ENCODE measurements around the gene CNTN4.
"Not testable (repeated sequence)": the region's sequence is repeated elsewhere in the genome, so short reads cannot be mapped to it uniquely, and the experiment has no call there.

CNTN4 gene

GRCh38 chr3:2793987-2794386 is 695.3 kb downstream of the CNTN4 start:
- no peaks in the 10 kb centered on the region for H3K36me3 Mint-ChIP-seq (ENCODE audit: low read depth)
- H3K27ac Mint-ChIP-seq: no peak overlapping the region
- no peak overlapping the region for H3K4me3 Mint-ChIP-seq
- no peaks in the 10 kb centered on the region for H3K9me3 Mint-ChIP-seq
- no peaks in the 10 kb centered on the region for H3K4me1 Mint-ChIP-seq (ENCODE audit: low read depth)
- no peaks in the 10 kb centered on the region for H3K27me3 Mint-ChIP-seq
- intact Hi-C loops (cut with micrococcal nuclease): no loop called here

- no peaks in the 10 kb centered on the region for H3K27me3 Mint-ChIP-seq
- H3K9me3 Mint-ChIP-seq: peaks cover 29% of the 10 kb centered on the region
- no peak overlapping the region for H3K4me3 Mint-ChIP-seq
- H3K4me1 Mint-ChIP-seq (ENCODE audit: low read depth): no peaks in the 10 kb centered on the region
- intact Hi-C loops (cut with micrococcal nuclease): no loop called here
- no peak overlapping the region for H3K27ac Mint-ChIP-seq
- H3K36me3 Mint-ChIP-seq (ENCODE audit: low read depth): no peaks in the 10 kb centered on the region
These were observed 703.8 kb downstream of the CNTN4 start for GRCh38 chr3:2802429-2802828.

GRCh38 chr3:2807514-2807913 is 708.8 kb downstream of the CNTN4 start:
- intact Hi-C loops (cut with micrococcal nuclease): no loop called here
- H3K9me3 Mint-ChIP-seq: peaks cover 35% of the 10 kb centered on the region
- H3K27ac Mint-ChIP-seq: no peak overlapping the region
- no peaks in the 10 kb centered on the region for H3K27me3 Mint-ChIP-seq
- H3K36me3 Mint-ChIP-seq (ENCODE audit: low read depth): no peaks in the 10 kb centered on the region
- no peaks in the 10 kb centered on the region for H3K4me1 Mint-ChIP-seq (ENCODE audit: low read depth)
- no peak overlapping the region for H3K4me3 Mint-ChIP-seq

DNA sequence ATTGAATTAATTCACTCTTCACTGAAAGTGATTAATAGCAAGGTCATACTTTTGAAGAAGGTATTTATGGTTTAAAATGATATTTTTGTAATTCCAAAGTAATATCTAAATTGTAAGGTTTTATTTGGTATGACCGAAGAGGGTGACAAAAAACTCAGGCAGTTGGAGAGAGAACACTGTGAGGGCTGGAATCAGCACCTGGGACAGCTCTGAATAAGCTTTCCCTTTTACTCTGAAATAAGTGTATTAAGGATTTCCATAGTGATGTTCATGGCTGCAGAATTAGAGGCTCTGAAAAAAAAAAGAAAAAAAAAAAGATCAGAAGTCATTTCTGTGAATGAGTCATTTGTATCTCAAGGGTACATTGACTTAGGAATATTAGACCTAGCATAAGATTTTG is 712.1 kb downstream of the CNTN4 start:
- Mint-ChIP-seq H3K9me3 (peaks cover 51% of the 10 kb centered on the region), H3K27me3 (no peaks in the 10 kb centered on the region), H3K4me3 (no peak overlapping the region), H3K4me1 (ENCODE audit: low read depth) (no peaks in the 10 kb centered on the region), H3K27ac (no peak overlapping the region), H3K36me3 (ENCODE audit: low read depth) (no peaks in the 10 kb centered on the region)
- intact Hi-C loops (cut with micrococcal nuclease): no loop called here

- Mint-ChIP-seq H3K4me1 (ENCODE audit: low read depth) (no peaks in the 10 kb centered on the region), H3K27ac (no peak overlapping the region), H3K36me3 (ENCODE audit: low read depth) (no peaks in the 10 kb centered on the region), H3K9me3 (peaks cover 11% of the 10 kb centered on the region), H3K27me3 (no peaks in the 10 kb centered on the region), H3K4me3 (no peak overlapping the region)
- intact Hi-C loops (cut with micrococcal nuclease): no loop called here
These were observed 720.9 kb downstream of the CNTN4 start for GRCh38 chr3:2819571-2819970.

GRCh38 chr3:2820982-2821381 is 722.3 kb downstream of the CNTN4 start:
- H3K4me3 Mint-ChIP-seq; H3K36me3 Mint-ChIP-seq (ENCODE audit: low read depth); intact Hi-C loops (cut with micrococcal nuclease); H3K4me1 Mint-ChIP-seq (ENCODE audit: low read depth); H3K27ac Mint-ChIP-seq; H3K9me3 Mint-ChIP-seq; H3K27me3 Mint-ChIP-seq: not testable (repeated sequence)

- H3K9me3 Mint-ChIP-seq: no peaks in the 10 kb centered on the region
- H3K4me3 Mint-ChIP-seq: no peak overlapping the region
- H3K36me3 Mint-ChIP-seq (ENCODE audit: low read depth): no peaks in the 10 kb centered on the region
- intact Hi-C loops (cut with micrococcal nuclease): no loop called here
- no peaks in the 10 kb centered on the region for H3K27me3 Mint-ChIP-seq
- H3K27ac Mint-ChIP-seq: no peak overlapping the region
- H3K4me1 Mint-ChIP-seq (ENCODE audit: low read depth): no peaks in the 10 kb centered on the region
These were observed 723.9 kb downstream of the CNTN4 start for GRCh38 chr3:2822611-2823010.

DNA sequence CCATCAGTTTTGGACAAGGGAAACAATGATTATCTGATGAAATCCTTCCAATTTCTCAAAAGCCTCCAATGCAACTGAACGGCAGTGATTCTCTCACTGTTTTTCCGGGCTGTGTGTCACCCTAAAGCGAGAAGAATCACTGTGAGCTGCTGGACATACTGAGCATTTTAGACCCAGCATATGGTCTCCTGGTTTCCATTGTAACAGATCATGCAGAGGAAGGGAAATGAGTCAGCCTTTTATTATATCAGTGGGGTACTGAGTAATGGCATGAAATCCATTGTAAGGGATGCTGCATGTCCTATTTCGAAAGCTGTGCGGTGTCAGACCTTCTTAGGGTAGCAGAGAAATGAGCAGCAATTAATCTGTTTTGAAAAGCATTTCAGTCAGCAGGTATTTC is 724.4 kb downstream of the CNTN4 start:
- Mint-ChIP-seq H3K27ac (no peak overlapping the region), H3K9me3 (no peaks in the 10 kb centered on the region)
- intact Hi-C loops (cut with micrococcal nuclease): no loop called here

GRCh38 chr3:2823437-2824211 is 725.0 kb downstream of the CNTN4 start:
- H3K27me3 Mint-ChIP-seq: no peaks in the 10 kb centered on the region
- no peak overlapping the region for H3K4me3 Mint-ChIP-seq
- intact Hi-C loops (cut with micrococcal nuclease): no loop called here
- no peaks in the 10 kb centered on the region for H3K4me1 Mint-ChIP-seq (ENCODE audit: low read depth)
- no peaks in the 10 kb centered on the region for H3K9me3 Mint-ChIP-seq
- H3K27ac Mint-ChIP-seq: no peak overlapping the region
- H3K36me3 Mint-ChIP-seq (ENCODE audit: low read depth): no peaks in the 10 kb centered on the region

More for the DNA sequence above, 724.4 kb downstream of the CNTN4 start:
- H3K36me3 Mint-ChIP-seq (ENCODE audit: low read depth): no peaks in the 10 kb centered on the region
- no peaks in the 10 kb centered on the region for H3K4me1 Mint-ChIP-seq (ENCODE audit: low read depth)
- H3K27me3 Mint-ChIP-seq: no peaks in the 10 kb centered on the region
- no peak overlapping the region for H3K4me3 Mint-ChIP-seq

DNA sequence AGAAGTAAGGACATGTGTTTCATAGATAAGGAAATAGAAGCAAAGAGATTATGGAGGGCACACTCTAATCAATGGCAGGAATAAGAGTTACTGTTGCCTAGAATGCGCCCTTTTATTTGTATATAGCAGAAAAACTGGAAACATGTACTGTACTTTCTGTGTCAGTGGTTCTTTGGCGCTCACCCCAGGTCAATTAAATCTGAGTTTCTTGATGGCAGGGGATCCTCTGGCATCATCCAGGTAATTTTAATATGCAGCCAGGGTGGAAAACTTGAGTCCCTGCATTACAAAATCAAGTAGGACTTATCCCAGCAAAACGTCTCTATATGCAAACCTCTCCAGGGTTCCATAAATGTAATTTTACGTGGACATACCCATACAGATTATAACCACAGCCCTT is 727.4 kb downstream of the CNTN4 start:
- Mint-ChIP-seq H3K4me1 (ENCODE audit: low read depth) (no peaks in the 10 kb centered on the region), H3K36me3 (ENCODE audit: low read depth) (no peaks in the 10 kb centered on the region), H3K4me3 (no peak overlapping the region), H3K27ac (no peak overlapping the region), H3K9me3 (no peaks in the 10 kb centered on the region), H3K27me3 (no peaks in the 10 kb centered on the region)
- intact Hi-C loops (cut with micrococcal nuclease): no loop called here

DNA sequence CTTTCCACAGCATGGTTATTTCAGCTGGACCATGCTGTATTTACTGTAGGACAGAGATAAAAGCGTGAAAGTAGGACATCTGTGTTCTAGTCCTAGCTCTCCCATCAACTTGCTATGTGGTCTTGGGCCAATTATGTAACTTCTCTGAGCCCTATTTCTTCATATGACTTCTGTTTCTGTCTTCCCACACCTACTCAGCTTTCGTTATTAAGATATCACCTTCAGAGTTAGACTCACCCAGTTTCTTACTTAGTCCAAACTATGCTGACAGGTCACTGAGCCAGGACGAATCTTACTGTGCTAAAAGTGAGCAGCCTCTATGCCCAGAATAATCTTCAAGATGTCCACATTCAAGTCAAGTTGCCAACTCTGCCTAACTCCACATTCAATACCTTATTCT is 727.8 kb downstream of the CNTN4 start:
- no peaks in the 10 kb centered on the region for H3K36me3 Mint-ChIP-seq (ENCODE audit: low read depth)
- H3K27ac Mint-ChIP-seq: no peak overlapping the region
- intact Hi-C loops (cut with micrococcal nuclease): no loop called here
- no peaks in the 10 kb centered on the region for H3K9me3 Mint-ChIP-seq
- no peak overlapping the region for H3K4me3 Mint-ChIP-seq
- H3K4me1 Mint-ChIP-seq (ENCODE audit: low read depth): no peaks in the 10 kb centered on the region
- H3K27me3 Mint-ChIP-seq: no peaks in the 10 kb centered on the region

DNA sequence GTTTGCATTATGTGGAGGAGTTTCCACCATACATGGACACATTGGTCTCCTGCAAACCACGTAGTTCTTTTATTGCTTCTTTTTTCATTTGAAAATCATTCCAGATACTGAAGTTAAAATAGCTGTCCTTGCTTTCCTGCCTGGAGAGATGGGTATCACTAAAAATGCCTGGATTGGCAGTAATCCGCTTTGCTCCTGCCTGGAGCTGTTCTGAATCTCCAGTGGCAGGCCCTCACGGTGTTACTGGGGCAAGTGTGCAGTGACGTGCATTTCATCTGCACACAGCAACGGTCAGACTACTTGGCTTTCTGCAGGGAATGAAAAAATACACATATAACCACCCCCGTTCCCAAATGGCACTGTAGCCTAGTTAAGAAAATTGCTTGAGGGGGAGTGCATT is 738.6 kb downstream of the CNTN4 start:
- Mint-ChIP-seq H3K36me3 (ENCODE audit: low read depth) (no peaks in the 10 kb centered on the region), H3K4me1 (ENCODE audit: low read depth) (no peaks in the 10 kb centered on the region), H3K9me3 (peaks cover 3% of the 10 kb centered on the region), H3K27ac (no peak overlapping the region), H3K4me3 (no peak overlapping the region), H3K27me3 (no peaks in the 10 kb centered on the region)
- intact Hi-C loops (cut with micrococcal nuclease): no loop called here

- Mint-ChIP-seq H3K27me3 (no peaks in the 10 kb centered on the region), H3K36me3 (ENCODE audit: low read depth) (no peaks in the 10 kb centered on the region), H3K27ac (no peak overlapping the region), H3K9me3 (peaks cover 10% of the 10 kb centered on the region), H3K4me3 (no peak overlapping the region), H3K4me1 (ENCODE audit: low read depth) (no peaks in the 10 kb centered on the region)
- intact Hi-C loops (cut with micrococcal nuclease): no loop called here
These were observed 739.2 kb downstream of the CNTN4 start for GRCh38 chr3:2837910-2838309.

DNA sequence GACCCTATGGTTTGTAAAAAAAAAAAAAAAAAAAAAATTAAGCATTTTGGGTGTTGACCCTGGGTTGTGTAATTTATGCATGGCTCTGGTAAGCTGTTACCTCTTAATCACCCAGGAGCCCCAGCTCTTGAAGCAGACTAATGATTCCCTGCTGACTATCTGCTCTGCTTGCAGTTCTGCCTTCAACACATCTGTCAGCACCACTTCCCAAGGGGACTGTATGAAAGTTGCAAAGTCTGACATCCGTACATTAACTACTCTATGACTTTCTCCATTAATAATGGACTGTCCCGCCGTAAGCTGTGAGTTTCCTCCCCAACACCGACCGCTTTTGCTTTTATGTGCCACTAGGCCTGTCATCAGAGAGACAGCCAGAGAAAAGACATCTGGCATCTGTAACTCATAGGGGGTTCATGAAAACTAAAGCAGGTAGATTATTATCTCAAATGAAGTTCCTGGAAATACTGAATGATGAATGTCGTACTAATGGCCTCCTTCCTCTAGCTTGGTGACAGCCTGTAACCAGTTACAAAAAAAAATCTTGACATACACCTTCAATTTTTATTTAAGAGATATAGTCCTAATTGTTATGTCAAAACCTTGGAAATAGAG is 740.0 kb downstream of the CNTN4 start:
- H3K4me3 Mint-ChIP-seq: no peak overlapping the region
- no peaks in the 10 kb centered on the region for H3K27me3 Mint-ChIP-seq
- intact Hi-C loops (cut with micrococcal nuclease): no loop called here
- H3K9me3 Mint-ChIP-seq: peaks cover 17% of the 10 kb centered on the region
- H3K36me3 Mint-ChIP-seq (ENCODE audit: low read depth): no peaks in the 10 kb centered on the region
- no peak overlapping the region for H3K27ac Mint-ChIP-seq
- no peaks in the 10 kb centered on the region for H3K4me1 Mint-ChIP-seq (ENCODE audit: low read depth)

DNA sequence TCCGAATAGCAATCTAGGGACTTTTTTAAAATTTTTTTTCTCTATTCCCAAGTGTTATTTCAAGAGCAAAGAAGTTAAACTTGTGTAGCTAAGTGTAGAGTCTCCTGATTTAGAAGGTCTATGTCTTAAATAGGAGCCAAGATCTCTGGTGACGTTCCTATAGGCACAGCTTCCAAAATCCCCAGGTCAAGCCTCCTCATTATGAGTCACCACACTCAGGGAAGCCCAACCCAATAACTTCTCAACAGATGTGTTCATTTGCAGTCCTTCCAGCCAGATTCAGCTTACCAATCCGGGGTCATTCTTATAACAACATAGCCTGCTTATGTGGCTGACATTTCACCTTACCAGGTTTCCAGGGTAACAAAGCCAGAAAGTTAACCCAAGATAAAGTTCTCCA is 741.2 kb downstream of the CNTN4 start:
- intact Hi-C loops (cut with micrococcal nuclease): no loop called here
- H3K4me1 Mint-ChIP-seq (ENCODE audit: low read depth): no peaks in the 10 kb centered on the region
- peaks cover 26% of the 10 kb centered on the region for H3K9me3 Mint-ChIP-seq
- no peaks in the 10 kb centered on the region for H3K27me3 Mint-ChIP-seq
- no peak overlapping the region for H3K27ac Mint-ChIP-seq
- H3K36me3 Mint-ChIP-seq (ENCODE audit: low read depth): no peaks in the 10 kb centered on the region
- H3K4me3 Mint-ChIP-seq: no peak overlapping the region

Measured in dendritic cell treated with granulocyte-macrophage colony-stimulating factor and Interleukin-4, amounts not matched to agents 40 ng/mL and 50 ng/mL, for 4 days (primary cell).